GM18505 (cell line): ENCODE measurements around the gene AADACL4.
"Not testable (repeated sequence)": the region's sequence is repeated elsewhere in the genome, so short reads cannot be mapped to it uniquely, and the experiment has no call there.

Experiments used
- ATAC-seq: cut with Tn5 transposase; IDR thresholded peaks from one replicate; pipeline ENCODE4 v1.9.1; 2021; ENCODE audit not compliant: unreplicated experiment
- POLR2A ChIP-seq: IDR thresholded peaks from 4 replicates; pipeline ENCODE4 v1.6.1; 2011; ENCODE audit warnings: borderline replicate concordance; ENCODE audit not compliant: insufficient read depth, insufficient read length; ENCODE audit errors: extremely low read depth

AADACL4 gene

DNA sequence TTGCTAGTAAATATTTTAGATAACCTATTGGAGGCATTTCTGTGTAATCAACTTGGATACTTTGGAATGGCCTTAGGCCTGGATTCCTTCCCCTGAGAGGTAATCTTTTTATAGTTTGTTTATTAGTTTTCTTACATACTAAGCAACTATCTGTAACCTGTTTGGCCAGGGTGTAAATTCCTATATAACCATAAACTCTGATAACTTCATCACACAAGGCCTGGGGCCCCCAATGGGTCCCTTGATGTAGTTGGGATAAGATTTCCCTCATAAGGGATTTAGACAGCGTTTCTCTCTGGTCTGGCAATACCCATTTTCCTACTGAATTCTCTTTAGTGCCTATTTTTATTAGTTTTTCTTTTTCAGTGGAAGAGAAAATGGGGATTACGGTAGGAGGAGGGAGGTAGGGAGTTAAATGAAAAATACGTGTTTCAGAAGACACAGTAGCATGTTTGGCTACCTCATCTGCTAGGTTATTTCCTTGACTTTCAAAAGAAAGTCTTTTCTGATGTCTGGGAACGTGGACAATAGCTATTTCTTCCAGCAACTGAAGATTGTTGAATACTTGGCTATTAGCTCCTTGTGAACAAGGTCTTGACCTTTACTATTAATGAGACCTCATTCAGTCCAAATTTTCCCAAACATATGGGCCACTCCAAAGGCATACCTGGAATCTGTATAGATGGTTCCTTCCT lies 64.7 kb downstream of the AADACL4 start:
- ATAC-seq = no peak
- no peak for TF ChIP-seq POLR2A

DNA sequence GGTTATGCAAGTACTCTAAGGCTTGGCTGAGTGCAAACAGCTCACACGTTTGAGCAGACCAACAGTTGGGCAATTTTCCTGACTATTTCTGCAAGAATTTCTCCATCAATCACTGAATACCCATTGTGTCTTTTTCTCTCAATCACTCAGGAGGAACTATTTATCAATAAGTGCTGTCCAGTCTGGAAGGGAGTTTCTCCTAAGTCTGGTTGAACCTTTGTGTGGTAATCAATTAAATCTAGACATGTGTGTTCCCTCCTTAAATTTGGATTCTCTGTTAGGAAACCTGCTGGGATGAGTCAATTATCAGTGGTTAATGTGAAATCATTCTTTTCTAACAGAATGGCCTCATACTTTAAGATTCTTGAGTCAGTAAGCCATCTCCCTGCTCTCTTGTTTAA lies 65.2 kb downstream of the AADACL4 start:
- no peak for ATAC-seq
- TF ChIP-seq POLR2A = no peak

DNA sequence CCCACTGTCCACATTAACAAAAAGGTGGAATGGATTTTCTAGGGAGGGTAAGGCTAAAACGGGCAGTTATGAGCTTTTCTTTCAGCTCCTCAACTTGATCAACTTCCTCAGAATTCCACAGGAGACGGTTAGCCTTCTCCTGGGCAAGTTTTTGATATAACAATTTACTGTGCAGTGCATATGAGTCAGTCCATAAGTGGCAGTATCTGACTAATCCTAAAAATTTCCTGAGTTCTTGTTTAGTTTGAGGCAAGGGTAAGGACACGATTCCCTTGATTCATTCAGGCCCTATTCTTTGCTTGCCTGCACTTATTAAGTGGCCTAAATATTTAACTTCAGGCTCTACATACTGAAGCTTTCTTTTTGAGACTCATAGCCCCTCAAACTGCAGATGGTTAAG lies 65.8 kb downstream of the AADACL4 start:
- no peak for ATAC-seq
- no peak for TF ChIP-seq POLR2A

DNA sequence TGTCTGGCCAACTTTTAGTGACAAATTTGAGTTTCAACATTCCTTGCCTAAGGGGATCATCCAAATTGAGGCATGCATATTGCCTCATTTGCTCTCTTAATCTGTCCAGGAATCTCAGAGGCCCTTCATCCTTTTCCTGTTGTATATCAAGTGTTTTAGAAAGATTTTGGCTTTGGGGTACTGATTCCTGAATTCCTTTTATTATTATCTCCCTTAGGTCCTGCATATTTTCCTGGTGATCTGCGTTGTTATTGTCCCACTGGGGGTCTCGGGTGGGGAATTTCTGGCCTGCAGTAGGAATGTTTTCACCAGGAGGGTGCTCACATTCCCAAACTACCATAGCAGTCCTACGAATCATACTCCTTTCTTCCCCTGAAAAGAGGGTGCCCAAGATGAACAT lies 67.7 kb downstream of the AADACL4 start:
- TF ChIP-seq POLR2A = no peak
- ATAC-seq = no peak

DNA sequence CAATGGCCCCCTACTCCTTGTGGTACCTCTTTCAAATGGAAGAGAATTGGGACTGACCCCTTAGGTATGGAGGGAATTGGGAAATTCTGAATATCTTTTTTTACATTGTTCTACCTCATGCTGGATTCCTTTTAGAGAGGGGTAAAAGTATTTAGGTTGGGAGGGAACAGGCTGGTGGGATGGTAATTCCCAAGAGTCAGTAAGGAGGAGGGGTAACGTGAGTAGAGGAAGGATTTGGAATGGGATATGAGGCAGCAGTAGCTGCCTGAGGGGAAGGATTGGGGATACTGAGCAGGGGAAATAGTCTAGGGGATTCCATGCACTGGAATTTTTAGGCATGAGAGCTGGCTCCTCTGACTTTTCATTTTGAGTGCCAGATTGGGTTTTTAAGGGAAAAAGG lies 68.2 kb downstream of the AADACL4 start:
- no peak for TF ChIP-seq POLR2A

DNA sequence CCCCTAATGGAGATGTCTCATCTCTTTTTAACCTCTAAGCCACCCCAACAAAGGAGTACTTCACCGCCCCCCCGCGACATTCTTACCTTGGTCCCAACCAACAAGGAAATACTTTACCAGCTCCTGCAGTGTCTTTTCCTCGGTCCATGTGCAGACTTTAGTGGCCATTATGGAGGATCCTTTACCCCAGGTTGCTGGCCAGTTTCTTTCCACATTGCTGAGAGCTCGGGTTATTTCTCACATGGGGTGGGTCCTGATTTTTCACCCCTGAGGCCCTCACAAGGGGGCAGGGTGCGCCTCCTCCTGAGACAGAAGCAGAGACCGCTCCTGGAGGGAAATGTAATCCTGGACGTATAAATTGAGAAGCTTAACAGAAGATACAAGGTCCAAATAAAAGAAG lies 69.0 kb downstream of the AADACL4 start:
- TF ChIP-seq POLR2A = no peak
- ATAC-seq = no peak

More for the DNA sequence above, 68.2 kb downstream of the AADACL4 start:
- no peak for ATAC-seq

DNA sequence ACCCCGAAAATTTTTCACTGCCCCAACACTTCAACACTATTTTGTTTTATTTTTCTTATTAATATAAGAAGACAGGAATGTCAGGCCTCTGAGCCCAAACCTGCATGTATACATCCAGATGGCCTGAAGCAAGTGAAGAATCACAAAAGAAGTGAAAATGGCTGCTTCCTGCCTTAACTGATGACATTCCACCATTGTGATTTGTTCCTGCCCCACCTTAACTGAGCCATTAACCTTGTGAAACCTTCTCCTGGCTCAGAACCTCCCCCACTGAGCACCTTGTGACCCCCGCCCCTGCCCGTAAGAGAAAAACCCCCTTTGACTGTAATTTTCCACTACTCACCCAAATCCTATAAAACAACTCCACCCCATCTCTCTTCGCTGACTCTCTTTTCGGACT lies 69.8 kb downstream of the AADACL4 start:
- not testable (repeated sequence) for ATAC-seq

- no peak for TF ChIP-seq POLR2A
- no peak for ATAC-seq
Measured at GRCh38 chr1:12714710-12715475, 71.0 kb downstream of the AADACL4 start.

GRCh38 chr1:12715896-12716437 lies 72.1 kb downstream of the AADACL4 start, which contains the start of gene AADACL3:
Gene AADACL3 (plus strand): TSS chr1:12716110. CDS start chr1:12716177, 67 bp downstream.
- ATAC-seq = no peak
- TF ChIP-seq POLR2A = no peak
